IMR-90 (cell line): ENCODE data around the gene ADCY2. TPM values are rescaled to one million over a fixed set of nuclear protein-coding genes. Genes with fewer than 3 reads are reported as not detected.

Source experiments
- ATAC-seq: fragments of 200-7000 bp; cut with Tn5 transposase; 2 replicates; pipeline ENCODE4 v1.9.1; 2020; ENCODE audit warnings: low read depth, mild to moderate bottlenecking, moderate library complexity
- BruUV-seq: library from RNA; stranded (reverse); fragments of 400-500 nt; replicated peaks from 2 replicates; lab custom pipeline; 2021; lab: Mats Ljungman, UMichigan
- CTCF ChIA-PET: fragments of 300-600 bp; formaldehyde crosslinking; extraction: SDS; loops from one replicate; lab custom pipeline; 2021; ENCODE audit warnings: antibody characterized with exemption; lab: Yijun Ruan, JAX
- POLR2A ChIA-PET: fragments of 300-600 bp; sonication (Branson Sonifier 250); formaldehyde crosslinking; loops from one replicate; lab custom pipeline; 2022; ENCODE audit warnings: antibody characterized with exemption; ENCODE audit not compliant: unreplicated experiment; lab: Charles Lee
- DNase-seq: peaks from one replicate; pipeline ENCODE4 v3.0.0; 2013
- H2AFZ ChIP-seq: replicated peaks from 2 replicates; pipeline ENCODE3; 2013; ENCODE audit warnings: low read length, mild to moderate bottlenecking; ENCODE audit not compliant: poor library complexity
- H2AK5ac ChIP-seq: 2 replicates; pipeline ENCODE4 v1.6.1; 2013; ENCODE audit warnings: low read depth, low read length, inconsistent platforms
- H2AK9ac ChIP-seq: replicated peaks from 2 replicates; pipeline ENCODE3; 2013; ENCODE audit warnings: mild to moderate bottlenecking, low read depth, low read length, moderate library complexity; ENCODE audit not compliant: poor library complexity
- H2BK120ac ChIP-seq: 2 replicates; pipeline ENCODE4 v1.6.1; 2013; ENCODE audit warnings: low read depth, low read length, inconsistent platforms
- H2BK15ac ChIP-seq: 3 replicates; pipeline ENCODE4 v1.6.1; 2013; ENCODE audit warnings: low read depth, low read length, inconsistent platforms
- H2BK20ac ChIP-seq: 2 replicates; pipeline ENCODE4 v1.6.1; 2013; ENCODE audit warnings: low read depth, mild to moderate bottlenecking, inconsistent platforms, low read length, moderate library complexity
- H2BK5ac ChIP-seq: 2 replicates; pipeline ENCODE4 v1.6.1; 2013; ENCODE audit warnings: mild to moderate bottlenecking, low read depth, low read length, inconsistent platforms; ENCODE audit not compliant: poor library complexity, severe bottlenecking
- H3K14ac ChIP-seq: replicated peaks from 2 replicates; pipeline ENCODE4 v1.6.1; 2013; ENCODE audit warnings: low read depth, low read length, inconsistent platforms
- H3K18ac ChIP-seq: 2 replicates; pipeline ENCODE4 v1.6.1; 2013; ENCODE audit warnings: low read depth, low read length, control low read depth
- H3K23ac ChIP-seq: 2 replicates; pipeline ENCODE4 v1.6.1; 2013; ENCODE audit warnings: low read depth, low read length, inconsistent platforms
- H3K27ac ChIP-seq: 2 replicates; pipeline ENCODE4 v1.5.1; 2013; ENCODE audit warnings: mild to moderate bottlenecking, control low read depth, low read length; ENCODE audit not compliant: insufficient read depth
- H3K27me3 ChIP-seq: 2 replicates; pipeline ENCODE4 v1.6.1; 2013; ENCODE audit warnings: low read length; ENCODE audit not compliant: control insufficient read depth, insufficient read depth
- H3K36me3 ChIP-seq: 2 replicates; pipeline ENCODE4 v1.6.1; 2013; ENCODE audit warnings: low read length, mixed read lengths; ENCODE audit not compliant: control insufficient read depth, insufficient read depth
- H3K4ac ChIP-seq: 2 replicates; pipeline ENCODE4 v1.6.1; 2013; ENCODE audit warnings: low read depth, low read length, inconsistent platforms
- H3K4me1 ChIP-seq: 2 replicates; pipeline ENCODE4 v1.6.1; 2013; ENCODE audit warnings: low read length, mixed read lengths; ENCODE audit not compliant: control insufficient read depth, insufficient read depth
- H3K4me2 ChIP-seq: 2 replicates; pipeline ENCODE4 v1.6.1; 2013; ENCODE audit warnings: low read depth, mild to moderate bottlenecking, control low read depth, low read length, moderate library complexity
- H3K4me3 ChIP-seq: 2 replicates; pipeline ENCODE4 v1.5.1; 2013; ENCODE audit warnings: low read depth, mild to moderate bottlenecking, control low read depth, low read length, moderate library complexity; ENCODE audit not compliant: insufficient read depth
- H3K56ac ChIP-seq: 2 replicates; pipeline ENCODE4 v1.6.1; 2013; ENCODE audit warnings: low read length, inconsistent platforms; ENCODE audit not compliant: insufficient read depth; ENCODE audit errors: extremely low read depth
- H3K79me1 ChIP-seq, 2 experiments: 2 replicates each; pipeline ENCODE4 v1.6.1; 2013; ENCODE audit warnings: low read length in 2 of 2, inconsistent platforms in 1 of 2, low read depth in 1 of 2
- H3K9ac ChIP-seq: 2 replicates; pipeline ENCODE4 v1.6.1; 2013; ENCODE audit warnings: low read depth, low read length, control low read depth
- H3K9me1 ChIP-seq: 2 replicates; pipeline ENCODE4 v1.6.1; 2013; ENCODE audit warnings: low read length, inconsistent platforms; ENCODE audit not compliant: insufficient read depth
- H3K9me3 ChIP-seq: 2 replicates; pipeline ENCODE4 v1.6.1; 2013; ENCODE audit warnings: low read length; ENCODE audit not compliant: control insufficient read depth, insufficient read depth
- H4K20me1 ChIP-seq: 2 replicates; pipeline ENCODE4 v1.6.1; 2013; ENCODE audit warnings: low read length, inconsistent platforms; ENCODE audit not compliant: insufficient read depth
- H4K5ac ChIP-seq: 2 replicates; pipeline ENCODE4 v1.6.1; 2013; ENCODE audit warnings: mild to moderate bottlenecking, low read depth, low read length, control low read depth
- H4K8ac ChIP-seq, 2 experiments: 2 replicates each; pipeline ENCODE4 v1.6.1; 2013; ENCODE audit warnings: low read depth in 2 of 2, low read length in 2 of 2, control low read depth in 1 of 2, inconsistent platforms in 1 of 2
- H4K91ac ChIP-seq: 2 replicates; pipeline ENCODE4 v1.6.1; 2013; ENCODE audit warnings: low read depth, low read length, inconsistent platforms; ENCODE audit not compliant: insufficient read depth
- BHLHE40 ChIP-seq: fragments of 150-350 bp; IDR thresholded peaks from 2 replicates; pipeline ENCODE4 v1.6.1; 2016; ENCODE audit warnings: mild to moderate bottlenecking, low read depth, low read length
- CEBPB ChIP-seq: IDR thresholded peaks from 2 replicates; pipeline ENCODE4 v1.6.1; 2012; ENCODE audit warnings: low read depth, low read length, improper control_type of control experiment
- CTCF ChIP-seq: conservative IDR thresholded peaks from 2 replicates; pipeline ENCODE4 v1.5.1; 2012; ENCODE audit warnings: mild to moderate bottlenecking, low read depth, low read length, improper control_type of control experiment
- ELK1 ChIP-seq: fragments of 150-350 bp; IDR thresholded peaks from 2 replicates; pipeline ENCODE4 v1.6.1; 2016; ENCODE audit warnings: low read depth, mild to moderate bottlenecking, low read length, moderate library complexity, borderline replicate concordance
- FOS ChIP-seq: fragments of 150-350 bp; IDR thresholded peaks from 2 replicates; pipeline ENCODE4 v1.6.1; 2016; ENCODE audit warnings: low read depth, low read length
- MAZ ChIP-seq: IDR thresholded peaks from 2 replicates; pipeline ENCODE4 v1.6.1; 2012; ENCODE audit warnings: low read depth, mild to moderate bottlenecking, low read length, improper control_type of control experiment, moderate library complexity, borderline replicate concordance
- MXI1 ChIP-seq: IDR thresholded peaks from 2 replicates; pipeline ENCODE4 v1.6.1; 2012; ENCODE audit warnings: low read depth, mild to moderate bottlenecking, low read length, moderate library complexity, borderline replicate concordance
- NFE2L2 ChIP-seq: fragments of 150-350 bp; IDR thresholded peaks from 2 replicates; pipeline ENCODE4 v1.6.1; 2016; ENCODE audit warnings: low read depth, mild to moderate bottlenecking, low read length
- POLR2A ChIP-seq: IDR thresholded peaks from 2 replicates; pipeline ENCODE4 v1.6.1; 2012; ENCODE audit warnings: mild to moderate bottlenecking, low read depth, low read length
- RAD21 ChIP-seq: IDR thresholded peaks from 2 replicates; pipeline ENCODE4 v1.6.1; 2012; ENCODE audit warnings: low read length, improper control_type of control experiment
- RCOR1 ChIP-seq: IDR thresholded peaks from 2 replicates; pipeline ENCODE4 v1.6.1; 2012; ENCODE audit warnings: mild to moderate bottlenecking, low read length, improper control_type of control experiment; ENCODE audit not compliant: insufficient replicate concordance
- RFX5 ChIP-seq: IDR thresholded peaks from 2 replicates; pipeline ENCODE4 v1.8.0; 2012; ENCODE audit warnings: low read depth, mild to moderate bottlenecking, low read length, moderate library complexity
- SMC3 ChIP-seq: fragments of 150-350 bp; IDR thresholded peaks from 2 replicates; pipeline ENCODE4 v1.6.1; 2016; ENCODE audit warnings: low read depth, mild to moderate bottlenecking, antibody characterized with exemption, low read length, moderate library complexity
- USF2 ChIP-seq: fragments of 150-350 bp; IDR thresholded peaks from 2 replicates; pipeline ENCODE4 v1.6.1; 2017; ENCODE audit warnings: mild to moderate bottlenecking, antibody characterized with exemption, low read length, low read depth
- WGBS, 2 experiments: methylation state at CpG; one replicate each; pipeline versions ENCODE4 v1.1.5 to v1.1.7; 2013; ENCODE audit warnings: missing lambda C conversion rate in 2 of 2; ENCODE audit not compliant: insufficient read length in 1 of 2; ENCODE audit errors: extremely low coverage in 2 of 2; 5-methylcytosine and 5-hydroxymethylcytosine counted together
- dilution Hi-C: fragments of 300-500 bp; cut with HindIII; formaldehyde crosslinking; loops from one replicate; pipeline ENCODE4 v1.14.3; 2018; ENCODE audit warnings: low sequenced_read_pairs; ENCODE audit not compliant: unreplicated experiment
- in situ Hi-C: fragments of 300-500 bp; cut with MboI; formaldehyde crosslinking; loops from 3 replicates; pipeline ENCODE4 v1.14.3; 2019; ENCODE audit warnings: low sequenced_read_pairs, inconsistent platforms, mixed read lengths
- intact Hi-C: fragments of 100-400 bp; cut with micrococcal nuclease; formaldehyde crosslinking; loops from 2 replicates; pipeline ENCODE4 v1.10.0; 2022
- polyA plus RNA-seq, 3 experiments: library from polyadenylated mRNA; depleted of rRNA; stranded (reverse); fragments of >200 nt; gene quantifications; 2 replicates each; pipeline ENCODE4 v1.2.3, GENCODE V29; 2012; ENCODE audit warnings: low replicate concordance in 1 of 3
- total RNA-seq: library from RNA; depleted of rRNA; stranded (reverse); fragments of >200 nt; gene quantifications from 2 replicates; pipeline ENCODE4 v1.2.3, GENCODE V29; 2012

Gene ADCY2
- total and polyA plus RNA-seq, 2 of the 4 experiments (the other 2 are of a cell fraction): not detected

- POLR2A ChIA-PET: no interaction called here
- Histone ChIP-seq H2AFZ (no peak overlapping the region), H3K79me1 (no peaks in the 10 kb centered on the region), H3K4me3 (no peak overlapping the region), H4K20me1 (no peaks in the 10 kb centered on the region), H3K9me3 (peaks cover 18% of the 10 kb centered on the region), H2BK20ac (no peak overlapping the region), H3K4me2 (no peak overlapping the region), H3K23ac (no peak overlapping the region), H2BK15ac (no peak overlapping the region), H4K5ac (no peak overlapping the region), H2AK9ac (peak overlapping the region; percentile 37), H3K36me3 (no peaks in the 10 kb centered on the region), H3K27ac (no peak overlapping the region), H3K27me3 (no peaks in the 10 kb centered on the region), H4K91ac (no peak overlapping the region), H2BK120ac (no peak overlapping the region), H3K9ac (no peak overlapping the region), H3K14ac (no peak overlapping the region), H3K4ac (no peak overlapping the region), H3K18ac (no peak overlapping the region), H3K9me1 (no peaks in the 10 kb centered on the region), H3K56ac (no peak overlapping the region), H2BK5ac (no peak overlapping the region), H2AK5ac (no peak overlapping the region), H3K4me1 (no peaks in the 10 kb centered on the region), H4K8ac (no peak overlapping the region)
- CTCF ChIA-PET: no interaction called here
- DNase-seq (no peak), ATAC-seq (no peak)
- in situ Hi-C loops: no loop called here
- no peak for TF ChIP-seq FOS
- no peak for TF ChIP-seq POLR2A
- TF ChIP-seq USF2: no peak
- no peak for TF ChIP-seq RFX5
- TF ChIP-seq CTCF: no peak
- TF ChIP-seq CEBPB: no peak
- no peak for TF ChIP-seq MXI1
- TF ChIP-seq NFE2L2: no peak
- no peak for TF ChIP-seq MAZ
- no peak for TF ChIP-seq SMC3
- TF ChIP-seq RAD21: no peak
- no peak for TF ChIP-seq ELK1
- TF ChIP-seq RCOR1: no peak
- TF ChIP-seq BHLHE40: no peak
- dilution Hi-C loops: no loop called here
- WGBS, 2 experiments: no CpG with 5 or more reads among the region's 5 CpGs
- no TSS peak for BruUV-seq
- intact Hi-C loops: no loop called here
These were observed 232.9 kb downstream of the ADCY2 start for GRCh38 chr5:7628820-7629219.
